Mesenchymal stem cell (in vitro differentiated cells and primary cell): ENCODE measurements around the gene UBE2I.
"Not testable (repeated sequence)": the region's sequence is repeated elsewhere in the genome, so short reads cannot be mapped to it uniquely, and the experiment has no call there.

Source experiments
- DNase-seq: peaks from one replicate; pipeline ENCODE4 v3.0.0-alpha.2; 2013
- H2AFZ ChIP-seq: one replicate; pipeline ENCODE4 v1.6.1; 2013; ENCODE audit warnings: low read depth, mild to moderate bottlenecking, control low read depth, inconsistent platforms, low read length, moderate library complexity
- H2AK5ac ChIP-seq: 2 replicates; pipeline ENCODE4 v1.6.1; 2013; ENCODE audit warnings: low read length, moderate library complexity, mild to moderate bottlenecking, inconsistent platforms; ENCODE audit not compliant: severe bottlenecking
- H2BK120ac ChIP-seq: one replicate; pipeline ENCODE4 v1.6.1; 2013; ENCODE audit warnings: low read depth, mild to moderate bottlenecking, inconsistent platforms, low read length, moderate library complexity
- H2BK12ac ChIP-seq, 2 experiments: one replicate each; pipeline ENCODE4 v1.6.1; 2013; ENCODE audit warnings: inconsistent platforms in 2 of 2, low read length in 2 of 2, mild to moderate bottlenecking in 2 of 2, moderate library complexity in 2 of 2, control low read depth in 1 of 2
- H2BK15ac ChIP-seq: one replicate; pipeline ENCODE4 v1.6.1; 2013; ENCODE audit warnings: mild to moderate bottlenecking, low read depth, inconsistent platforms; ENCODE audit not compliant: poor library complexity, severe bottlenecking
- H2BK5ac ChIP-seq: 2 replicates; pipeline ENCODE4 v1.6.1; 2013; ENCODE audit warnings: low read depth, mild to moderate bottlenecking, low read length, control low read depth, inconsistent platforms; ENCODE audit not compliant: poor library complexity, severe bottlenecking
- H3K14ac ChIP-seq, 2 experiments: one replicate each; pipeline ENCODE4 v1.6.1; 2013; ENCODE audit warnings: inconsistent platforms in 2 of 2, low read length in 2 of 2, control low read depth in 1 of 2, mild to moderate bottlenecking in 1 of 2, moderate library complexity in 1 of 2
- H3K18ac ChIP-seq, 2 experiments: one replicate each; pipeline ENCODE4 v1.6.1; 2013; ENCODE audit warnings: inconsistent platforms in 2 of 2, low read length in 2 of 2, control low read depth in 1 of 2, low read depth in 1 of 2, mild to moderate bottlenecking in 1 of 2
- H3K23ac ChIP-seq, 2 experiments: one replicate each; pipeline ENCODE4 v1.6.1; 2013; ENCODE audit warnings: inconsistent platforms in 2 of 2, low read length in 2 of 2, mild to moderate bottlenecking in 2 of 2, moderate library complexity in 2 of 2, control low read depth in 1 of 2
- H3K27ac ChIP-seq: 2 replicates; pipeline ENCODE4 v1.5.1; 2013; ENCODE audit warnings: mild to moderate bottlenecking, moderate library complexity, low read length, control low read depth, inconsistent platforms; ENCODE audit not compliant: poor library complexity, severe bottlenecking
- H3K27me3 ChIP-seq, 2 experiments: 2 replicates each; pipeline versions ENCODE4 v1.6.1 to v1.7.0; 2013; ENCODE audit warnings: low read length in 2 of 2, mild to moderate bottlenecking in 2 of 2, moderate library complexity in 2 of 2, control low read depth in 1 of 2, inconsistent platforms in 1 of 2; ENCODE audit not compliant: control insufficient read depth in 1 of 2, insufficient read depth in 1 of 2
- H3K36me3 ChIP-seq, 2 experiments: 2 replicates each; pipeline versions ENCODE4 v1.6.1 to v1.7.0; 2013; ENCODE audit warnings: low read length in 2 of 2, control low read depth in 1 of 2, inconsistent platforms in 1 of 2, low read depth in 1 of 2, mild to moderate bottlenecking in 1 of 2; ENCODE audit not compliant: insufficient read depth in 2 of 2, control insufficient read depth in 1 of 2
- H3K4ac ChIP-seq, 2 experiments: one replicate each; pipeline ENCODE4 v1.6.1; 2013; ENCODE audit warnings: inconsistent platforms in 2 of 2, low read length in 2 of 2, mild to moderate bottlenecking in 2 of 2, moderate library complexity in 2 of 2, control low read depth in 1 of 2, low read depth in 1 of 2
- H3K4me1 ChIP-seq: 2 replicates; pipeline ENCODE4 v1.6.1; 2013; ENCODE audit warnings: low read depth, low read length, control low read depth; ENCODE audit not compliant: control insufficient read depth, insufficient read depth
- H3K4me2 ChIP-seq: 2 replicates; pipeline ENCODE4 v1.6.1; 2013; ENCODE audit warnings: low read length, mild to moderate bottlenecking, inconsistent platforms; ENCODE audit not compliant: poor library complexity, severe bottlenecking
- H3K4me3 ChIP-seq, 2 experiments: 2 replicates each; pipeline versions ENCODE4 v1.5.1 to v1.7.0; 2013; ENCODE audit warnings: low read length in 2 of 2, mild to moderate bottlenecking in 2 of 2, control low read depth in 1 of 2, low read depth in 1 of 2; ENCODE audit not compliant: insufficient read depth in 1 of 2
- H3K79me1 ChIP-seq: replicated peaks from 2 replicates; pipeline ENCODE4 v1.6.1; 2013; ENCODE audit warnings: mild to moderate bottlenecking, control low read depth, low read length, inconsistent platforms; ENCODE audit not compliant: poor library complexity, severe bottlenecking
- H3K9ac ChIP-seq: 2 replicates; pipeline ENCODE4 v1.7.0; 2013; ENCODE audit warnings: mild to moderate bottlenecking, low read length, moderate library complexity
- H3K9me3 ChIP-seq: 2 replicates; pipeline ENCODE4 v1.7.0; 2013; ENCODE audit warnings: mild to moderate bottlenecking, low read length; ENCODE audit not compliant: control insufficient read depth
- H4K8ac ChIP-seq: one replicate; pipeline ENCODE4 v1.6.1; 2013; ENCODE audit warnings: inconsistent platforms, mild to moderate bottlenecking, low read length, moderate library complexity
- H4K91ac ChIP-seq: one replicate; pipeline ENCODE4 v1.6.1; 2013; ENCODE audit warnings: mild to moderate bottlenecking, low read length, inconsistent platforms
- WGBS: methylation state at CpG from one replicate; pipeline ENCODE4 v1.1.7; 2013; ENCODE audit warnings: mixed read lengths; 5-methylcytosine and 5-hydroxymethylcytosine counted together

The UBE2I gene

GRCh38 chr16:1271380-1271723, 38.1 kb upstream of the UBE2I start:
- H2AFZ ChIP-seq = no peak overlapping the region
- DNase-seq = no peak
- H3K4me1 ChIP-seq = peaks cover 14% of the 10 kb centered on the region
- H3K9ac ChIP-seq = no peak overlapping the region
- H3K4ac ChIP-seq = no peak overlapping the region
- H3K9me3 ChIP-seq = no peaks in the 10 kb centered on the region
- 87% methylated on average over 12 of the region's 12 CpGs for WGBS
- no peak overlapping the region for H2BK15ac ChIP-seq
- no peak overlapping the region for H2AK5ac ChIP-seq
- H4K8ac ChIP-seq = no peak overlapping the region
- H3K14ac ChIP-seq = no peak overlapping the region
- H4K91ac ChIP-seq = no peak overlapping the region
- H3K79me1 ChIP-seq = no peaks in the 10 kb centered on the region
- peaks cover 0 to 50% of the 10 kb centered on the region in 2 experiments for H3K27me3 ChIP-seq
- H2BK5ac ChIP-seq = no peak overlapping the region
- no peak overlapping the region for H2BK12ac ChIP-seq
- no peaks in the 10 kb centered on the region for H3K36me3 ChIP-seq
- H2BK120ac ChIP-seq = no peak overlapping the region
- H3K18ac ChIP-seq = no peak overlapping the region
- no peak overlapping the region for H3K27ac ChIP-seq
- H3K4me2 ChIP-seq = no peak overlapping the region
- no peak overlapping the region for H3K23ac ChIP-seq
- H3K4me3 ChIP-seq = no peak overlapping the region

- Histone ChIP-seq H3K27me3 (peaks cover 0 to 46% of the 10 kb centered on the region in 2 experiments), H3K4me1 (peaks cover 14% of the 10 kb centered on the region)
- H3K9me3 ChIP-seq, H3K27ac ChIP-seq, H2AK5ac ChIP-seq, H4K91ac ChIP-seq, H3K23ac ChIP-seq, H2BK15ac ChIP-seq, H3K4ac ChIP-seq, H3K36me3 ChIP-seq, H3K4me2 ChIP-seq, H2BK12ac ChIP-seq, H3K4me3 ChIP-seq, H2AFZ ChIP-seq, H3K18ac ChIP-seq, H2BK5ac ChIP-seq, H3K79me1 ChIP-seq, H4K8ac ChIP-seq, DNase-seq, H3K14ac ChIP-seq, H2BK120ac ChIP-seq, H3K9ac ChIP-seq: not testable (repeated sequence)
- 76% methylated on average over 19 of the region's 19 CpGs for WGBS
Observed at GRCh38 chr16:1271724-1272413, 37.6 kb upstream of the UBE2I start.

- Histone ChIP-seq H3K14ac (no peak overlapping the region), H3K4me1 (peaks cover 14% of the 10 kb centered on the region), H3K27ac (no peak overlapping the region), H3K9ac (no peak overlapping the region), H3K27me3 (peaks cover 4 to 47% of the 10 kb centered on the region in 2 experiments), H3K79me1 (no peaks in the 10 kb centered on the region), H3K4ac (no peak overlapping the region), H2AK5ac (no peak overlapping the region), H3K18ac (no peak overlapping the region), H2AFZ (no peak overlapping the region), H3K4me3 (no peak overlapping the region), H2BK12ac (no peak overlapping the region), H2BK15ac (no peak overlapping the region), H3K36me3 (no peaks in the 10 kb centered on the region), H2BK5ac (no peak overlapping the region), H3K9me3 (no peaks in the 10 kb centered on the region), H3K23ac (no peak overlapping the region), H4K8ac (no peak overlapping the region), H2BK120ac (no peak overlapping the region), H3K4me2 (no peak overlapping the region), H4K91ac (no peak overlapping the region)
- 79% methylated on average over 8 of the region's 9 CpGs for WGBS
- no peak for DNase-seq
Observed at GRCh38 chr16:1272453-1273198, 36.8 kb upstream of the UBE2I start.

- no peaks in the 10 kb centered on the region for H3K36me3 ChIP-seq
- H4K8ac ChIP-seq = no peak overlapping the region
- no peak overlapping the region for H3K18ac ChIP-seq
- H4K91ac ChIP-seq = no peak overlapping the region
- H3K4me2 ChIP-seq = no peak overlapping the region
- no peak overlapping the region for H2BK12ac ChIP-seq
- H3K79me1 ChIP-seq = no peaks in the 10 kb centered on the region
- H3K27me3 ChIP-seq = peaks cover 13 to 59% of the 10 kb centered on the region in 2 experiments
- no peak overlapping the region for H3K23ac ChIP-seq
- no peak overlapping the region for H2BK15ac ChIP-seq
- H2AFZ ChIP-seq = no peak overlapping the region
- 91% methylated on average over 15 of the region's 15 CpGs for WGBS
- no peaks in the 10 kb centered on the region for H3K9me3 ChIP-seq
- H3K27ac ChIP-seq = no peak overlapping the region
- H2BK5ac ChIP-seq = no peak overlapping the region
- no peak overlapping the region for H3K14ac ChIP-seq
- peaks cover 23% of the 10 kb centered on the region for H3K4me1 ChIP-seq
- DNase-seq = no peak
- H3K4ac ChIP-seq = no peak overlapping the region
- H3K4me3 ChIP-seq = no peak overlapping the region
- no peak overlapping the region for H3K9ac ChIP-seq
- no peak overlapping the region for H2BK120ac ChIP-seq
- no peak overlapping the region for H2AK5ac ChIP-seq
Observed at GRCh38 chr16:1273816-1274215, 35.6 kb upstream of the UBE2I start.
